GM19240 (cell line): ENCODE measurements around the gene CNN2.
A peak's percentile ranks its signal among the peaks of the same experiment; 100 is the strongest.

Experiments used
- DNase-seq: peaks from one replicate; pipeline ENCODE4 v3.0.0; 2011; ENCODE audit warnings: low spot score; ENCODE audit not compliant: insufficient read length

Gene CNN2

GRCh38 chr19:1026783-1027649 lies 608 bp downstream of the CNN2 start:
- peak; percentile 14 for DNase-seq

GRCh38 chr19:1027650-1028061 lies 1.2 kb downstream of the CNN2 start:
- DNase-seq: peak; percentile 18

- DNase-seq: peak; percentile 53
These were observed 1.9 kb downstream of the CNN2 start for GRCh38 chr19:1028062-1028926.

- no peak for DNase-seq
These were observed 6.0 kb downstream of the CNN2 start for GRCh38 chr19:1032264-1032867.

- DNase-seq: no peak
These were observed 9.7 kb downstream of the CNN2 start for GRCh38 chr19:1035998-1036621.

- DNase-seq: no peak
These were observed 11.2 kb downstream of the CNN2 start for GRCh38 chr19:1037621-1038064.

GRCh38 chr19:1038978-1039645 lies 12.7 kb downstream of the CNN2 start:
- DNase-seq: no peak

GRCh38 chr19:1039646-1040475 lies 13.5 kb downstream of the CNN2 start, which contains the start of gene ABCA7:
ABCA7 (plus strand) TSS chr19:1040107; CDS start chr19:1041362, 1,255 bp downstream.
- peak; percentile 92 for DNase-seq

- peak; percentile 99 for DNase-seq
These were observed 14.3 kb downstream of the CNN2 start for GRCh38 chr19:1040476-1041271.

- DNase-seq: no peak
These were observed 14.9 kb downstream of the CNN2 start for GRCh38 chr19:1041272-1041834.

GRCh38 chr19:1041835-1042685 lies 15.7 kb downstream of the CNN2 start:
- DNase-seq: no peak

GRCh38 chr19:1042689-1043511 lies 16.5 kb downstream of the CNN2 start:
- no peak for DNase-seq

GRCh38 chr19:1045247-1045603 lies 18.8 kb downstream of the CNN2 start:
- DNase-seq: peak; percentile 57

- DNase-seq: no peak
These were observed 19.8 kb downstream of the CNN2 start for GRCh38 chr19:1046117-1046626.

- no peak for DNase-seq
These were observed 20.7 kb downstream of the CNN2 start for GRCh38 chr19:1046836-1047695.

GRCh38 chr19:1047696-1048147 lies 21.3 kb downstream of the CNN2 start:
- DNase-seq: no peak
